NB4 (cell line): ENCODE measurements around the gene INO80.
"Not testable (repeated sequence)": the region's sequence is repeated elsewhere in the genome, so short reads cannot be mapped to it uniquely, and the experiment has no call there.

Source experiments
- DNase-seq: peaks from one replicate; pipeline ENCODE4 v3.0.0; 2010; ENCODE audit warnings: low read depth
- H3K4me3 ChIP-seq: one replicate; pipeline ENCODE4 v1.5.1; 2011; ENCODE audit warnings: mild to moderate bottlenecking, low read depth, low read length, moderate library complexity
- CTCF ChIP-seq: IDR thresholded peaks from one replicate; pipeline ENCODE4 v1.5.1; 2012; ENCODE audit warnings: low read depth, low read length
- MAX ChIP-seq: IDR thresholded peaks from 2 replicates; pipeline ENCODE4 v1.6.1; 2011; ENCODE audit warnings: low read depth, low read length
- MYC ChIP-seq: IDR thresholded peaks from 2 replicates; pipeline ENCODE4 v1.6.1; 2011; ENCODE audit warnings: low read depth, low read length
- POLR2A ChIP-seq: IDR thresholded peaks from 2 replicates; pipeline ENCODE4 v1.6.1; 2011; ENCODE audit warnings: mild to moderate bottlenecking; ENCODE audit not compliant: insufficient read length; ENCODE audit errors: extremely low read depth

INO80 gene

GRCh38 chr15:40957581-40958051, 158.5 kb downstream of the INO80 start:
- no peak for TF ChIP-seq MYC
- TF ChIP-seq CTCF = no peak
- no peak for TF ChIP-seq POLR2A
- TF ChIP-seq MAX = no peak
- no peak overlapping the region for H3K4me3 ChIP-seq
- DNase-seq = no peak

GRCh38 chr15:40957041-40957555, 159.0 kb downstream of the INO80 start:
- no peak for DNase-seq
- TF ChIP-seq POLR2A (no peak), MYC (no peak), CTCF (no peak), MAX (no peak)
- H3K4me3 ChIP-seq = no peak overlapping the region

- TF ChIP-seq MAX (no peak), CTCF (no peak)
- H3K4me3 ChIP-seq = no peak overlapping the region
- no peak for DNase-seq
These were observed 159.5 kb downstream of the INO80 start for GRCh38 chr15:40956541-40956982.

GRCh38 chr15:40955930-40956540, 160.0 kb downstream of the INO80 start:
- no peak for DNase-seq
- no peak overlapping the region for H3K4me3 ChIP-seq
- no peak for TF ChIP-seq POLR2A

GRCh38 chr15:40955141-40955903, 160.8 kb downstream of the INO80 start:
- TF ChIP-seq CTCF = no peak
- TF ChIP-seq POLR2A = no peak
- no peak for TF ChIP-seq MYC
- TF ChIP-seq MAX = no peak
- H3K4me3 ChIP-seq = no peak overlapping the region
- no peak for DNase-seq

GRCh38 chr15:40954158-40954848, 161.8 kb downstream of the INO80 start:
- DNase-seq, H3K4me3 ChIP-seq: not testable (repeated sequence)
